Lung microvascular endothelial cell (primary cell): ENCODE data around the gene LMBR1. TPM values are rescaled to one million over a fixed set of nuclear protein-coding genes. Genes with fewer than 3 reads are reported as not detected.
"Not testable (repeated sequence)": the region's sequence is repeated elsewhere in the genome, so short reads cannot be mapped to it uniquely, and the experiment has no call there.

Source experiments
- DNase-seq, 2 donors: peaks; one replicate each; pipeline versions ENCODE4 v3.0.0 to v3.0.0-alpha.2; 2010; ENCODE audit warnings: low read depth in 2 of 2
- total RNA-seq: library from RNA; depleted of rRNA; stranded (reverse); fragments of >200 nt; gene quantifications from 2 replicates; pipeline ENCODE4 v1.2.1, GENCODE V29; 2014

Gene LMBR1
- total RNA-seq, 1 donor from 2014 or later: 125 TPM

DNA sequence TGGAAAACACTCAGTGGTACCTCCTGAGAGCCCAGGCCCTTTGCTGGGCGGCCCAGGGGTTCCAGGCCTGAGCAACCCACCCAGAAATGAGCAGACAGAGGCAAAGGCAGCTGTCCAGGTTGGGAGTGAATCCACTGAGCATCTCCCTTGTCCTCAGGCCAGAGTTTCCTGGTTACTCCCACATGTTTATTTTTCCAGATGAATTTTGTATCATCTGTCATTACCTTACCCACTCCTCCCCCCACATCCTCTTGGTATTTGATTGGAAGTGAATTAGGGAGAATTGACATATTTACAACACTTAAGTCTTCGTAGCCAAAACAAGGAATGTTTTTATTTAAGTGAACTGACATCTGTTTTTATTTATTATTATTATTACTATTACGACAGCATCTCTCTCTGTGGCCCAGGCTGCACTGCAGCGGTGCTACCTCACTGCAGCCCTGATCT, 13.2 kb upstream of the LMBR1 start:
- DNase-seq: peak in 1 of 2 donors; percentile 73

DNA sequence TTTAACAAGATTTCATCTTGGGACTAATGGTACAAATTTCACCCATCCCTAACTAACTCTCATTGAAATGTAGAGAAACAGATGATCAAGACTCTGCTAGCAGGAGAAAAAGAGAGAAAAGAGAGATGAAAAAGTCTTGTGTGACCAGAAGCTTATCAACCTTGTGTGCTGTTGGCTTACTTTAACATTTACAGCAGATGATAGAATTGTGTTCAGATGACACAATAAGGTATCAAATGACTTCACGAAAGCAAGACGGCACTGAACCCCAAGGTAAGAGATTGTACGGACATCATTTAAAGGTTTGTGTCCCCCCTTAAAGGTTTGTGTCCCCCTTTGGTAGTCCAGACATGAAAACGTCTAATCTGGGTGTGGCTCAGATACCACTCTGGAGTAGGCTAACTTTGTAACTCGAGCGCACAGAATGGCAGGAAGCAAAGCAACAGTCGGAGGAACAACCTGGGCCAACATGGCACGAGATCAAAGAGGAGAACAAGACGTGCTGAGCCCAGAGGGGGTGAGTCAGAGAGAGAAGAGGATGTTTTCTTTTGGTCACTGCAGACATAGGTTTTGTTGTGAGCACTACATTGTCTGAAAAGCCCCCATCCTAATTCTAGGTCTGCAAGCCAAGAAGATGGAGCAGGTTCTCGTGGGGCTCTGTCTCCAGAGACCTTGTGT, 10.4 kb upstream of the LMBR1 start:
- peak; percentile 52 to 91 for DNase-seq

- DNase-seq: not testable (repeated sequence)
Measured at GRCh38 chr7:156900093-156900492, 7.1 kb upstream of the LMBR1 start.

GRCh38 chr7:156898938-156899337, 6.0 kb upstream of the LMBR1 start:
- no peak for DNase-seq

DNA sequence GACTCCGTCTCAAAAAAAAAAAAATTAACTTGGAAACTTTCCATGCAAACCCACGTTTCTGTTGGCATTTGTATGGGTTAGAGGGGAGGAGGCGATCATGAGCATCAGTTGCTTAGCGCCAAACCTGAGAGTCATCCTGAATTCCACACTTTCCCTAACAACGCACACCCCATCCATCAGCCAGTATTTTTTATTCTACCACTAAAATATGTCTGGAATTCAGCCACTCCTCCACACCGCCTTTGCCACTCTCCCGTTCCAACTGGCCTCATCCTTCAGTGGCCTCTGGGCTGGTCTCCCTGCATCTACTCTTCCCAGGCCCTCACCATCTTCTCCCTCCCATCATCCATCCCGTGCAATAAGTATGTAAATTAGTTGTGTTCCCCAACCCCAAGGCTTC, 4.7 kb upstream of the LMBR1 start:
- no peak for DNase-seq

GRCh38 chr7:156896388-156897022, 3.5 kb upstream of the LMBR1 start:
- DNase-seq: peak in 1 of 2 donors; percentile 31

DNA sequence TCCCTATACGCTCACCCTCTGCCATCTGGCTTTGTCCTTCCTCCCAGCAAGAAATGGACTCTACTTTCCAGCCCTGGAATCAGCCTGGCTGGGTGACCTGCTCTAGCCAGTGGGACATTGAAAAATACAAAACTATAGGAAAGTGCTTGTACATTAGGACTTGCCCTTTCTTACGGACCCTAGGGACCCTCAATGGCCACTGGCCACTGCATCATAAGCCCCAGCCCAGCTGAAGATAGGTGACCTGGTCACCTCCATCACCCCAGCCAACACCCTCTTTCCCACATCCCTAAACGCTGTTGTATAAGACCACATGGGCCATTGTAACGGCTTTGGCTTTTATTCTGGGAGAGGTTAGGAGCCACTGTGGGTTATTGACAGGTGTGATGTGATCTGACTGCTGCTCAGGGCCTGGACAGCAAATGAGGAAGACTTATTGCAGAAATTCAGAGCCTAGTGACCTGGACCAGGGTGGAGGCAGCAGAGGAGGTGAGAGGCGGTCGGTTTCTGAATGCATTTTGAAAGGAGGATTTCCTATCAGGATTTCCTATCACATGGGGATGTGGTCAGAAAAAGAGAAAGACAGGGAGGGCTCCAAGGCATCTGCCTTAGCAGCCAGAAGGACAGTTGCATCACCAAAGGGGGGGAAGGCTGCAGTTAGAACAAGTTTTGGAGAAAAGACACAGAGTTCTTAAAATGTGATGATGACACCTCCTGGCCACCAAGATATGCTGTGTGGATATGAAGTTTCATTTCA, 2.2 kb upstream of the LMBR1 start:
- DNase-seq: peak; percentile 72 to 78

- DNase-seq: peak; percentile 18 to 57
Measured at GRCh38 chr7:156892081-156892800, 742 bp downstream of the LMBR1 start.

- DNase-seq: no peak
Measured at GRCh38 chr7:156889746-156890145, 3.2 kb downstream of the LMBR1 start.

DNA sequence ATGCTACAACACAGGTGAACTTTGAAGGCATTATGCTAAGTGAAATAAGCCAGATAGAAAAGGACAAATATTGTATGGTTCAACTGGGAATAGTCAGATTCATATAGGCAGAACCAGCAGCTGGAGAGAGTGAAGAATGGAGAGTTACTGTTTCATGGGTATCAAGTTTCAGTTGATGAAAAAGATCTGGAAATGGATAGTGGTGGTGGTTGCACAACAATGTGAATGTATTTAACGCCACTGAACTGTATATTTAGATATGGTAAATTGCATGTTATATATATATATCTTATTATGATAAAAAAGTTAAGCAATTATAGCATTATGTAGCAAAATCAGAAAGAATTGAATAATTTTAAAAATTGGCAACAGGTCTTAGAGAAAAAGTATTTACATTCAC, 3.9 kb downstream of the LMBR1 start:
- no peak for DNase-seq

DNA sequence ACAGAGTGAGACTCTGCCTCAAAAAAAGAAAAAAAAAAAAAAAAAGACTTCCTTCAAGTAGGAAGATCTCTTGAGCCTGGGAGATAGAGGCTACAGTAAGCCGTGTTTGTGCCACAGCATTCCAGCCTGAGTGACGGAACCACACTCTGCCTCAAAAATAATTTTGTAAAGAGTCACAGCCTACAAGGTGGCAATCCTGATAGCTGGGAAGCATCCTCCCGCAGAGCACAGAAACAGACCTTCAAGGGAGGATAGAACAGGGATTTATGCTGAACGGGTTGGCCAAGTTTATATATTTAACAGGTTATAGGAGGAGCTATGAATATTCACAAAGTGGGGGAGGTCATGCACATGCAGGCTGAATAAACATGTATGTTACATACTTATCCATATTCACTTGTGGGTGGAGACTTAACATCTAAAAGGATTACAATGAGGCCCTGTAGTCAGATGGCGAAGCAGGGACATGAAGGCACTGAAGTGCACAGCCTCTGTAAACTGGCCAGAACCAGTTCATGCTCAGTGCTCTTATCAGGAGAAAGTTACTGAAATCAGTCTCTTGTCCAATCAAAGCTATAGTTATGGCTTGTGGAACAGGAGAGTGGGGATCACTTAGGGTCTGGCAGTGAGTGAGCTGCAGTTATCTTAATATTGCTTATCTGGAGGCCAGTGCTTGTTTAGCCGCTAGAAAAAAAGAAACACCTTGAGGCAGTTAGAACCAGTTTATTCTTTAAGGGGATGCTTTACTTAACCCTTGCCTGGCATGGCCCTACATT, 6.8 kb downstream of the LMBR1 start:
- no peak for DNase-seq

GRCh38 chr7:156881679-156882078, 11.3 kb downstream of the LMBR1 start:
- DNase-seq: no peak

DNA sequence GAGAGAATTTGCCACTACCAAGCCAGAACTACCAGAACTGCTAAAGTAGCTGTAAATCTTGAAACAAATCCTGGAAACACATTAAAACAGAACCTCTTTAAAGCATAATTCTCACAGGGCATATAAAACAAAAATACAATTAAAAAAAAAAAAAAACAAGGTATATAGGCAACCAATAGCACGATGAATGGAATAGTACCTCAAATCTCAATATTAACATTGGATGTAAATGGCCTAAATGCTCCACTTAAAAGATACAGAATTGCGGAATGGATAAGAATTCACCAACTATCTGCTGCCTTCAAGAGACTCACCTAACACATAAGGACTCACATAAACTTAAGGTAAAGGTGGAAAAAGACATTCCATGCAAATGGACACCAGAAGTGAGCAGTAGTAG, 17.2 kb downstream of the LMBR1 start:
- DNase-seq: no peak

DNA sequence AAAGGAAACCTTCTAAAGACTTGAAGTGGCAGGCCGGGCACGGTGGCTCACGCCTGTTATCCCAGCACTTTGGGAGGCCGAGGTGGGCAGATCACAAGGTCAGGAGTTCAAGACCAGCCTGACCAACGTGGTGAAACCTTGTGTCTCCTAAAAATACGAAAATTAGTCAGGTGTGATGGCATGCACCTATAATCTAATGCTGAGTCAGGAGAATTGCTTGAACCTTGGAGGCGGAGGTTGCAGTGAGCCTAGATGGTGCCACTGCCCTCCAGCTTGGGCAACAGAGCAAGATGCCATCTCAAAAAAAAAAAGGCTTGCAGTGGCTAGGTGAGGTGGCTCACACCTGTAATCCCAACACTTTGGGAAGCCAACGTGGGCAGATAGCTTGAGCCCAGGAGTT, 24.6 kb downstream of the LMBR1 start:
- not testable (repeated sequence) for DNase-seq

- no peak for DNase-seq
Measured at GRCh38 chr7:156865493-156865892, 27.5 kb downstream of the LMBR1 start.

DNA sequence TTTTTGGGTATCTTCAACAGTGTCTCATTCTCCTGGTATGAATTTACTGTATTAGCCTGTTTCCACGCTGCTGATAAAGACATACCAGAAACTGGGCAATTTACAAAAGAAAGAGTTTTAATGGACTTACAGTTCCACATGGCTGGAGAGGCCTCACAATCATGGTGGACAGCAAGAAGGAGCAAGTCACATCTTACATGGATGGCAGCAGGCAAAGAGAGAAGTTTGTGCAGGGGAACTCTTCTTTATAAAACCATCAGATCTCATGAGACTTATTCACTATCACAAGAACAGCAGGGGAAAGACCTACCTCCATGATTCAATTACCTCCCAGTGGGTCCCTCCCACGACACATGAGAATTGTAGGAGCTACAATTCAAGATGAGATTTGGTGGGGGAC, 31.0 kb downstream of the LMBR1 start:
- DNase-seq: not testable (repeated sequence)

DNA sequence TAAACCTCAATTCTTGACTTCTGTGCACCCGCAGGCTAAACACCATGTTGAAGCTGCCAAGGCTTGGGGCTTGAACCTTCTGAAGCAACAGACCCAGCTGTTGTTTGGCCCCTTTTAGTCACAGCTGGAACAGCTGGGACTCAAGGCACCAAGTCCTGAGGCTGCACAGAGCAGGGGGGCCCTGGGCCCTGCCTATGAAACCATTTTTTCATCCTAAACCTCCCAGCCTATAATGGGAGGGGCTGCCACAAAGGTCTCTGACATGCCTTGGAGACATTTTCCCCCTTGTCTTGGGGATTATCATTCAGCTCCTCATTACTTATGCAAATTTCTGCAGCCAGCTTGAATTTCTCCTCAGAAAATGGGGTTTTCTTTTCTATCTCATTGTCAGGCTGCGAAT, 31.8 kb downstream of the LMBR1 start:
- no peak for DNase-seq

DNA sequence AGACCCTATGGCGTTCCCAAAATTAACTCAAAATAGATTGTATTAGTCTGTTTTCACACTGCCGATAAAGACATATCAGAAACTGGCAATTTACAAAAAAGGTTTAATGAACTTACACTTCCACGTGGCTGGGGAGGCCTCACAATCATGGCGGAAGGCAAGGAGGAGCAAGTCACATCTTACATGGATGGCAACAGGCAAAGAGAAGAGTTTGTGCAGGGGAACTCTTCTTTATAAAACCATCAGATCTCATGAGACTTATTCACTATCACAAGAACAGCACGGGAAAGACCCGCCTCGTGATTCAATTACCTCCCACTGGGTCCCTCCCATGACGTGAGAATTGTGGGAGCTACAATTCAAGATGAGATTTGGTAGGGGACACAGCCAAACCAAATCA, 32.9 kb downstream of the LMBR1 start:
- DNase-seq: not testable (repeated sequence)

- DNase-seq: no peak
Measured at GRCh38 chr7:156858523-156858922, 34.5 kb downstream of the LMBR1 start.

DNA sequence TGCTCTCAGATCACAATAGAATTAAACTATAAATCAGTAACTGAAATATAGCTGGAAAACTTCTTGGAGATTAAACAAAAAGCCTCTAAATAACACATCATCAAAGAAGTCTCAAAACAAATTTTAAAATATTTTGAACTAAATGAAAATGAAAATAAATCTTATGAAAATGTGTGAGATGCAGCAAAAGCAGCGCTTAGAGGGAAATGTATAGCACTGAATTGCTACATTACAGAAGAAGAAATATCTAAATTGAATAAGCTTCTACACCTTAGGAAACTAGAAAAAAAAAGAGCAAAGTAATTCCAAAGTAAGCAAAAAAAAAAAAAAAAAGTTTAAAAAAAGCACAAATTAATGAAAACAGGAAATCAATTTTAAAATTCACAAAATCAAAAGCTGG, 35.2 kb downstream of the LMBR1 start:
- no peak for DNase-seq

- no peak for DNase-seq
Measured at GRCh38 chr7:156854654-156855053, 38.3 kb downstream of the LMBR1 start.
